GM21367 (cell line): ENCODE data around the gene TRPM3.
"Not testable (repeated sequence)": the region's sequence is repeated elsewhere in the genome, so short reads cannot be mapped to it uniquely, and the experiment has no call there.

Source experiments
- ATAC-seq: cut with Tn5 transposase; IDR thresholded peaks from one replicate; pipeline ENCODE4 v1.9.1; 2021; ENCODE audit not compliant: unreplicated experiment

TRPM3 gene

GRCh38 chr9:71003346-71003745 is 118.1 kb downstream of the TRPM3 start:
- no peak for ATAC-seq

- peak; percentile 62 for ATAC-seq
Measured at GRCh38 chr9:71001780-71002386, 119.5 kb downstream of the TRPM3 start.

GRCh38 chr9:70998962-70999361 is 122.5 kb downstream of the TRPM3 start:
- ATAC-seq = no peak

GRCh38 chr9:70995511-70995910 is 125.9 kb downstream of the TRPM3 start:
- no peak for ATAC-seq

GRCh38 chr9:70994582-70994981 is 126.8 kb downstream of the TRPM3 start:
- no peak for ATAC-seq

GRCh38 chr9:70988551-70988950 is 132.9 kb downstream of the TRPM3 start:
- ATAC-seq = no peak

GRCh38 chr9:70987986-70988385 is 133.4 kb downstream of the TRPM3 start:
- ATAC-seq = no peak

GRCh38 chr9:70986984-70987383 is 134.4 kb downstream of the TRPM3 start:
- ATAC-seq = no peak

- ATAC-seq = no peak
Measured at GRCh38 chr9:70983723-70984295, 137.6 kb downstream of the TRPM3 start.

- no peak for ATAC-seq
Measured at GRCh38 chr9:70981312-70981711, 140.1 kb downstream of the TRPM3 start.

- ATAC-seq = no peak
Measured at GRCh38 chr9:70979966-70980365, 141.5 kb downstream of the TRPM3 start.

GRCh38 chr9:70978085-70978484 is 143.3 kb downstream of the TRPM3 start:
- ATAC-seq = no peak

GRCh38 chr9:70975821-70976220 is 145.6 kb downstream of the TRPM3 start:
- ATAC-seq = no peak

- no peak for ATAC-seq
Measured at GRCh38 chr9:70971723-70972122, 149.7 kb downstream of the TRPM3 start.

GRCh38 chr9:70966380-70966779 is 155.0 kb downstream of the TRPM3 start:
- not testable (repeated sequence) for ATAC-seq

GRCh38 chr9:70964861-70965260 is 156.6 kb downstream of the TRPM3 start:
- ATAC-seq = no peak

- ATAC-seq = no peak
Measured at GRCh38 chr9:70963554-70963953, 157.9 kb downstream of the TRPM3 start.

- ATAC-seq = no peak
Measured at GRCh38 chr9:70962761-70963440, 158.5 kb downstream of the TRPM3 start.

- ATAC-seq = no peak
Measured at GRCh38 chr9:70959366-70959765, 162.1 kb downstream of the TRPM3 start.

- no peak for ATAC-seq
Measured at GRCh38 chr9:70954596-70955143, 166.8 kb downstream of the TRPM3 start.

- no peak for ATAC-seq
Measured at GRCh38 chr9:70954126-70954525, 167.3 kb downstream of the TRPM3 start.
